HepG2 (cell line): Measurements from ENCODE around the gene RNASE13. TPM values are rescaled to one million over a fixed set of nuclear protein-coding genes. Genes with fewer than 3 reads are reported as not detected.

Experiments
- ATF7 ChIP-seq, 2 experiments: fragments of 450-650 bp in 1 of 2; sonication (generic) in 1 of 2; formaldehyde crosslinking in 1 of 2; IDR thresholded peaks; 2 replicates each; pipeline versions ENCODE4 v1.4.0 to v1.6.1; 2016 to 2020; ENCODE audit warnings: antibody characterized with exemption in 1 of 2, mild to moderate bottlenecking in 1 of 2, missing genetic modification reagents in 1 of 2
- CHD4 ChIP-seq: fragments of 200-600 bp; sonication (generic); IDR thresholded peaks from 2 replicates; pipeline ENCODE4 v1.7.0; 2017; ENCODE audit warnings: mild to moderate bottlenecking, low read length, borderline replicate concordance
- HOXA9 ChIP-seq: sonication (generic); formaldehyde crosslinking; IDR thresholded peaks from 2 replicates; pipeline ENCODE4 v1.8.1; 2022; ENCODE audit warnings: missing genetic modification reagents, mild to moderate bottlenecking, moderate library complexity, borderline replicate concordance
- NFE2L1 ChIP-seq: sonication (generic); formaldehyde crosslinking; IDR thresholded peaks from 2 replicates; pipeline ENCODE4 v1.4.0; 2020; ENCODE audit warnings: missing genetic modification reagents, mild to moderate bottlenecking, borderline replicate concordance
- NR1H2 ChIP-seq: sonication (generic); formaldehyde crosslinking; IDR thresholded peaks from 2 replicates; pipeline ENCODE4 v1.8.1; 2022; ENCODE audit warnings: low read depth, missing genetic modification reagents, borderline replicate concordance
- PRPF4 ChIP-seq: fragments of 200-400 bp; formaldehyde crosslinking; IDR thresholded peaks from 2 replicates; pipeline ENCODE4 v1.6.1; 2016; ENCODE audit warnings: low read length, low read depth; ENCODE audit not compliant: poor library complexity, severe bottlenecking
- RBM22 ChIP-seq: fragments of 200-400 bp; formaldehyde crosslinking; optimal IDR thresholded peaks from 2 replicates; pipeline ENCODE3; 2017; ENCODE audit warnings: mild to moderate bottlenecking, low read length, moderate library complexity
- ZBTB39 ChIP-seq: sonication (generic); formaldehyde crosslinking; IDR thresholded peaks from 2 replicates; pipeline ENCODE4 v1.5.0; 2020; ENCODE audit warnings: missing genetic modification reagents
- ZKSCAN8 ChIP-seq: IDR thresholded peaks from 2 replicates; pipeline ENCODE4 v1.6.1; 2016; ENCODE audit warnings: borderline replicate concordance, missing genetic modification reagents, missing compliant biosample characterization
- ZNF646 ChIP-seq: sonication (generic); formaldehyde crosslinking; IDR thresholded peaks from 2 replicates; pipeline ENCODE4 v1.9.0; 2021; ENCODE audit warnings: mild to moderate bottlenecking, missing genetic modification reagents
- ZNF709 ChIP-seq: sonication (generic); formaldehyde crosslinking; IDR thresholded peaks from 2 replicates; pipeline ENCODE4 v1.5.0; 2020; ENCODE audit warnings: mild to moderate bottlenecking, missing genetic modification reagents
- ZNF788 ChIP-seq: sonication (generic); formaldehyde crosslinking; IDR thresholded peaks from 2 replicates; pipeline ENCODE4 v1.5.0; 2020; ENCODE audit warnings: mild to moderate bottlenecking, missing genetic modification reagents, borderline replicate concordance
- polyA plus RNA-seq, 8 experiments: library from polyadenylated mRNA; depleted of rRNA in 3 of 8; stranded (reverse) in 7 of 8; unstranded in 1 of 8; fragments of >200 nt; fragmentation: Illumina TruSeq in 4 of 8; extraction: Trizol in 4 of 8; gene quantifications; 2 replicates each; pipeline versions ENCODE4 v1.2.1 to v1.2.3, GENCODE V29; 2011 to 2016; ENCODE audit warnings: low read depth in 4 of 8, missing spikeins in 1 of 8, mixed read lengths in 1 of 8; ENCODE audit not compliant: insufficient read depth in 1 of 8
- total RNA-seq, 5 experiments: library from RNA; depleted of rRNA; stranded (reverse); fragments of >200 nt; fragmentation: Illumina TruSeq; extraction: Trizol; gene quantifications; 2 replicates each; pipeline ENCODE4 v1.2.3, GENCODE V29; 2016; ENCODE audit warnings: low read depth in 1 of 5
- TF ChIP-seq, protein P1 (sequence below): sonication (generic); formaldehyde crosslinking; IDR thresholded peaks from 2 replicates; pipeline ENCODE4 v1.4.0; 2020; ENCODE audit warnings: missing genetic modification reagents
- TF ChIP-seq, protein P2 (sequence below): sonication (generic); formaldehyde crosslinking; IDR thresholded peaks from 2 replicates; pipeline ENCODE4 v1.5.0; 2020; ENCODE audit warnings: mild to moderate bottlenecking, low read depth, missing genetic modification reagents, borderline replicate concordance
- TF ChIP-seq, protein P3 (sequence below): sonication (generic); formaldehyde crosslinking; IDR thresholded peaks from 2 replicates; pipeline ENCODE4 v1.5.0; 2020; ENCODE audit warnings: missing genetic modification reagents

RNASE13 gene
- total and polyA plus RNA-seq, 2 of the 13 experiments (the other 11 are each of a cell fraction or from before 2014, with no cell fraction given) = 1.0 TPM; not detected in 1

DNA sequence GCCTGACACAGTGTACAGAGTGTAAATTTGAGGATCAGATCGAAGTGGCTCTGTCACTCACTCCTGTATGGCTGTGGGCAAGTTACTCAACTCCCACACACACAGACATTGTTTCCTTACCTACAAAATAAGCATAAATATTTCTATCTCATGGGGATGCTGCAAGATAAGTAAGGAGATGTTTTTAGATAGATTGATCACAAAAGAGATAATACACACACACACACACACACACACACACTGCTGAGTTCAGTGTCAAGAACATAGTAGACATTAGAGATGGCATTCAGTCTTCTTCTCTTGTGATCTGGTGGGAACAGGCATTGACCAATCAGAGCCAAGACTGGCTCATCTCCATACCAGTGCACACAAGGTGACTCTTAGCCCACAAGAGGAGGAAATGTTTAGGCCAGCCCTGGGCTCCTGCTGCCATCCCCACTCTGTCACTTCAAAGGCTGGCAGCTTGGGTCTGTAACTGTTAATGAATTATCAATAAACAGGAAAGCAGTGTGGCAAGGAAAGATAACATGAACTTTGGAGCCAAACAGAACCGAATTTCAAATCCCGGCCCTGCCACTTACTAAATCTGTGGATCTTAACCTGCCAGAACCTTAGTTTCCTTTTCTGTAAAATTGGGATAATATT, 19.6 kb upstream of the RNASE13 start (continued):
- TF ChIP-seq ZNF646 (CRISPR knock-in tag) = no peak
- peak; percentile 80; the same call in 1 of the 2 replicates for TF ChIP-seq ZNF788 (CRISPR knock-in tag)
- no peak for TF ChIP-seq RBM22
- TF ChIP-seq PRPF4 = no peak
- no peak for TF ChIP-seq NR1H2 (CRISPR knock-in tag)
- TF ChIP-seq, protein P1, sequence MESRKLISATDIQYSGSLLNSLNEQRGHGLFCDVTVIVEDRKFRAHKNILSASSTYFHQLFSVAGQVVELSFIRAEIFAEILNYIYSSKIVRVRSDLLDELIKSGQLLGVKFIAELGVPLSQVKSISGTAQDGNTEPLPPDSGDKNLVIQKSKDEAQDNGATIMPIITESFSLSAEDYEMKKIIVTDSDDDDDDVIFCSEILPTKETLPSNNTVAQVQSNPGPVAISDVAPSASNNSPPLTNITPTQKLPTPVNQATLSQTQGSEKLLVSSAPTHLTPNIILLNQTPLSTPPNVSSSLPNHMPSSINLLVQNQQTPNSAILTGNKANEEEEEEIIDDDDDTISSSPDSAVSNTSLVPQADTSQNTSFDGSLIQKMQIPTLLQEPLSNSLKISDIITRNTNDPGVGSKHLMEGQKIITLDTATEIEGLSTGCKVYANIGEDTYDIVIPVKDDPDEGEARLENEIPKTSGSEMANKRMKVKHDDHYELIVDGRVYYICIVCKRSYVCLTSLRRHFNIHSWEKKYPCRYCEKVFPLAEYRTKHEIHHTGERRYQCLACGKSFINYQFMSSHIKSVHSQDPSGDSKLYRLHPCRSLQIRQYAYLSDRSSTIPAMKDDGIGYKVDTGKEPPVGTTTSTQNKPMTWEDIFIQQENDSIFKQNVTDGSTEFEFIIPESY = 0 out of 2 replicates have a peak, but pooled peaks have one; percentile 45
- TF ChIP-seq, protein P2, sequence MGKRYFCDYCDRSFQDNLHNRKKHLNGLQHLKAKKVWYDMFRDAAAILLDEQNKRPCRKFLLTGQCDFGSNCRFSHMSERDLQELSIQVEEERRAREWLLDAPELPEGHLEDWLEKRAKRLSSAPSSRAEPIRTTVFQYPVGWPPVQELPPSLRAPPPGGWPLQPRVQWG (CRISPR knock-in tag) = no peak
- TF ChIP-seq ZBTB39 (CRISPR knock-in tag) = 0 out of 2 replicates have a peak, but pooled peaks have one; percentile 35
- TF ChIP-seq ZKSCAN8 = peak; percentile 69; the same call in 1 of the 2 replicates
- no peak for TF ChIP-seq NFE2L1 (CRISPR knock-in tag)
- no peak for TF ChIP-seq HOXA9 (CRISPR knock-in tag)
- TF ChIP-seq, protein P3, sequence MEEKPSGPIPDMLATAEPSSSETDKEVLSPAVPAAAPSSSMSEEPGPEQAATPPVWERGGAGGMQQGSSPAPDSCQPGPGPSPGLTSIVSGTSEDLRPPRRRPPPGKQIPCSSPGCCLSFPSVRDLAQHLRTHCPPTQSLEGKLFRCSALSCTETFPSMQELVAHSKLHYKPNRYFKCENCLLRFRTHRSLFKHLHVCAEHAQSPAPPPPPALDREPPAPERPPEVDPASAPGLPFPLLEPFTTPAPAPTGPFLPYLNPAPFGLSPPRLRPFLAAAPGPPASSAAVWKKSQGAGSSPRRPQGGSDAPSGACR (CRISPR knock-in tag) = peak; percentile 73; the same call in 1 of the 2 replicates
- TF ChIP-seq CHD4 = no peak; the same call in 1 of the 2 replicates
- no peak for TF ChIP-seq ATF7 (IDR thresholded peaks at IDR 0.05)
- TF ChIP-seq ATF7 (CRISPR knock-in tag; IDR thresholded peaks at IDR 0.05) = no peak; the same call in 1 of the 2 replicates
- peak; percentile 89 for TF ChIP-seq ZNF709 (CRISPR knock-in tag)
